NCI-H82 (cell line): ENCODE data around the gene SH3D21.

Source experiments
- DNase-seq: peaks from one replicate; lab custom pipeline; 2025; lab: John Stamatoyannopoulos, UW

SH3D21 gene

DNA sequence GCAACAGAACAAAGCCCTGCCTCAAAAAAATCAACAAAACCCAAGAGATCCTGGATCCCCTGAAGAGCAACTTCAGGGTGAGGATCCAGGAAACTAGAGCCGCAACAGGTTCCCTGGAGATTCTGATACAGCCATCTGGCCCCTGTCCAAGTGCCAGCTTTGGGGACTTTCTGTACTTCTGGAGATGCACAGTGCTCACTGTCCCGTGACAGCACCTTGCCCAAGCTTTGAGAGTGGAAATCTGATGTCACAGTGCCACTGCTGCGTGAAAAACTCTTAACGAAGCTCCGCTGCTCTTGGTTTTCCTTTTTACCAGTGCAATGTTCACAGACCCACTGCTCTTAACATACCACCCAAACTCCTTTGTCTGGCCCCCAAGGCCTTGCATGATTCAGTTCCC, 53.2 kb downstream of the SH3D21 start:
- DNase-seq, result no peak

DNA sequence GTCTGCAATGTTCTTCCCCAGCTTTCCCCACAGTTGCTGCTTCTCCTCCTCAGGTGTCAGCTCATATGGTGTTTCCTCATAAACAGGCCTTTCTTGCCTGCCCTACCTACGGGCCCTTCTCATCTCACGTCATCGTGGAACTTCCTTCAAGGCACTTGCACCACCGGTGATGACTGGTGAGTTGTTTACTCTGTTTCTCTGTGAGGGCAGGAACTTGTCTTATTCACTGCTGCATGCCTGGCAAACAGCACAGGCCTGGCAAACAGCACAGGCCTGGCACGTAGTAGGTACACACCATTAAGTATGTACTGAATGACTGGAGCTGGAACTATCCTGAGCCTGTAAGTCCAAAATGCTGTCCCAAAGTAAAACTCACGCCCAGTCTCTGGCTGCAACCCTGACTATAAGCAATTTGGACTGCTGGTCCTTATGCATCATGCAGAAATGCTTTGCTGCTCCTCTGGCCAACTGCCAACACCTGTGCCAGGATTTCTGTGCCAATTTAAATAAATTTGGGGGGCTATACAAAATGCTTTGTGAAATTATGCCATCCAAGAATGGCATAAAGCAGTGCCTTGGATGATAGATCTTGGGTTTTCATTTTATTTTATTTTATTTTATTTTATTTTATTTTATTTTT, 53.9 kb downstream of the SH3D21 start:
- DNase-seq, result no peak

DNA sequence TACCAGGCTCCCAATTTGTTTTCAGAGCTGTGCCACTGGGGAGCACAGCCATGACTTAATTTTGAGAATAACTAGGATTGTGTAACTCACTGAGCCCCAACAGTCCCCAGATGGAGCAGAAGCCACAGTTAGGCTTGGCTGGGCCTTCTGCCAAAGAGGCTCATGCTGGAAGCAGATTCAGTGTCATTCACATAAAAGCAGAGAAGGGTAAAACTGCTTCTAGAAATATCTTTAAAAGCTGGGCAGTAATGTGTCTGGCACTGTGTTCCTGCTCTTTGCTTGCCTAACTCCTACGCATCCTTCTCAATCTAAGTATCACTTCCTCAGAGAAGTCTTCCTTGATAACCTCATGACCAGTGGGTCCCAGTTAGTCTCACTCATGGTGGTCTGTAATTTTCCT, 59.2 kb downstream of the SH3D21 start:
- DNase-seq, result peak; percentile 21

DNA sequence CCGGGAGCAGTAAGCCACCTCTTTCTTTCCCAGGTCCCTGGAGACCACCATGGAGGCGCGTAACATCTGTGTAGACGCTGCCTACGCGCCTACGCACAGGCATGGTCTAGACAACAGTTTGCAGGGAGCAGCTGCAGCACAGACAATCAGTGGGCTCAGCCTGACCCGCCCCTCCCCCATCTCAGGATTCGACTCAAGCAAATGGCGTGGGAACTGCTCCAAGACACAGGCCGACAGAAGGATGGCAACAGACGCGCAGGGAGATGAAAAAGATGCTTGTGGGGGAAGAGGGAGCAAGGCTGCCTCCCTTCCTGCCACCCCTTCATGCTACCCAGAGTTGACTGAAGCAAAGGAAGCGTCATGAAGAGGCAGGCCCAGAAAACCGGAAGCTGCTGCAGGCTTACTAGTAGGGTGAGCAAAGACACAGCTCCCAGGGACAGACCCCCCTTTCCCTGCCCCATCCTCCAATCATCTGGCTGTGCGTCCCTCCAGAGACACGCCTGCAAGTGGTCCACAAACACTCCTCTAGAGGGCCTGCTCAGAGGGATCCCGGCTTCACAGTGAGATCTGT, 60.0 kb downstream of the SH3D21 start:
- DNase-seq, result peak; percentile 99

DNA sequence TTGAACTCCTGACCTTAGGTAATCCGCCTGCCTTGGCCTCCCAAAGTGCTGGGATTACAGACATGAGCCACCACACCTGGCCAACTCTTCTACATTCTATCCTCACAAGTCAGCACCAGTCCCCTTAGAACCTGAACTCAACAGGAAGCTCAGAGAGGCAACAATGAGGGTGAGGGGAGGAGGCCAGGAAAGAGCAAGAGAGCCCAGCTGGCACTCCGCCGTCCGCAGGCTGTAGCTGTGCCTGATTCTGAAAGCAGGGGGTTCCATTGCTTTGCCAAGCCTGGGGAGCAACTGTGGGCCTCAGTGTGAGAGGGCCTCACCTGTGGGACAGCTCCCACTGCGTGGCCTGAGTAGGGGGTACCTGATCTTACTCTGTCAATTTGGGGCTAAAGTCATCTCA, 60.9 kb downstream of the SH3D21 start:
- DNase-seq, result no peak

- no peak for DNase-seq
These were observed 61.6 kb downstream of the SH3D21 start for GRCh38 chr1:36367798-36368197.

GRCh38 chr1:36369061-36369861, 63.1 kb downstream of the SH3D21 start:
- peak; percentile 88 for DNase-seq
